HG02678 (cell line): Measurements from ENCODE around the gene TBC1D9.

ENCODE experiments used
- ATAC-seq: cut with Tn5 transposase; IDR thresholded peaks from one replicate; pipeline ENCODE4 v1.9.1; 2021; ENCODE audit warnings: mild to moderate bottlenecking, moderate library complexity; ENCODE audit not compliant: unreplicated experiment

Gene TBC1D9

GRCh38 chr4:140659943-140660700 is 96.1 kb downstream of the TBC1D9 start:
- ATAC-seq: no peak

- no peak for ATAC-seq
Measured at GRCh38 chr4:140654495-140654814, 101.7 kb downstream of the TBC1D9 start.

- ATAC-seq: no peak
Measured at GRCh38 chr4:140653718-140654494, 102.3 kb downstream of the TBC1D9 start.

GRCh38 chr4:140652601-140653000 is 103.6 kb downstream of the TBC1D9 start:
- ATAC-seq: no peak

- ATAC-seq: no peak
Measured at GRCh38 chr4:140648716-140649308, 107.4 kb downstream of the TBC1D9 start.

GRCh38 chr4:140645614-140646412 is 110.4 kb downstream of the TBC1D9 start:
- ATAC-seq: no peak

GRCh38 chr4:140645196-140645595 is 111.0 kb downstream of the TBC1D9 start:
- no peak for ATAC-seq

GRCh38 chr4:140644470-140645185 is 111.6 kb downstream of the TBC1D9 start:
- no peak for ATAC-seq

- ATAC-seq: no peak
Measured at GRCh38 chr4:140643571-140644055, 112.6 kb downstream of the TBC1D9 start.

- ATAC-seq: no peak
Measured at GRCh38 chr4:140642674-140643437, 113.3 kb downstream of the TBC1D9 start.

GRCh38 chr4:140641789-140642439 is 114.3 kb downstream of the TBC1D9 start:
- ATAC-seq: no peak

- ATAC-seq: no peak
Measured at GRCh38 chr4:140641105-140641555, 115.1 kb downstream of the TBC1D9 start.

GRCh38 chr4:140640150-140640748 is 115.9 kb downstream of the TBC1D9 start:
- no peak for ATAC-seq

- ATAC-seq: no peak
Measured at GRCh38 chr4:140639066-140639465, 117.1 kb downstream of the TBC1D9 start.

GRCh38 chr4:140637836-140638235 is 118.3 kb downstream of the TBC1D9 start:
- peak; percentile 87 for ATAC-seq

GRCh38 chr4:140635606-140636005 is 120.6 kb downstream of the TBC1D9 start:
- no peak for ATAC-seq

- no peak for ATAC-seq
Measured at GRCh38 chr4:140633951-140634350, 122.2 kb downstream of the TBC1D9 start.

GRCh38 chr4:140633124-140633523 is 123.1 kb downstream of the TBC1D9 start:
- no peak for ATAC-seq

GRCh38 chr4:140630246-140630645 is 125.9 kb downstream of the TBC1D9 start:
- ATAC-seq: no peak
